IMR-90 (cell line): ENCODE results near the gene TMEM52.

Experiments
- BHLHE40 ChIP-seq: fragments of 150-350 bp; IDR thresholded peaks from 2 replicates; pipeline ENCODE4 v1.6.1; 2016; ENCODE audit warnings: mild to moderate bottlenecking, low read depth, low read length
- CHD1 ChIP-seq: IDR thresholded peaks from 2 replicates; pipeline ENCODE4 v1.6.1; 2012; ENCODE audit warnings: low read depth, low read length, improper control_type of control experiment
- MAFK ChIP-seq: IDR thresholded peaks from 2 replicates; pipeline ENCODE4 v1.6.1; 2012; ENCODE audit warnings: low read depth, low read length, improper control_type of control experiment
- NFE2L2 ChIP-seq: fragments of 150-350 bp; IDR thresholded peaks from 2 replicates; pipeline ENCODE4 v1.6.1; 2016; ENCODE audit warnings: low read depth, mild to moderate bottlenecking, low read length
- POLR2A ChIP-seq: IDR thresholded peaks from 2 replicates; pipeline ENCODE4 v1.6.1; 2012; ENCODE audit warnings: mild to moderate bottlenecking, low read depth, low read length
- RAD21 ChIP-seq: IDR thresholded peaks from 2 replicates; pipeline ENCODE4 v1.6.1; 2012; ENCODE audit warnings: low read length, improper control_type of control experiment
- RCOR1 ChIP-seq: IDR thresholded peaks from 2 replicates; pipeline ENCODE4 v1.6.1; 2012; ENCODE audit warnings: mild to moderate bottlenecking, low read length, improper control_type of control experiment; ENCODE audit not compliant: insufficient replicate concordance
- RFX5 ChIP-seq: IDR thresholded peaks from 2 replicates; pipeline ENCODE4 v1.8.0; 2012; ENCODE audit warnings: low read depth, mild to moderate bottlenecking, low read length, moderate library complexity
- TF ChIP-seq, protein P1 (sequence below): conservative IDR thresholded peaks from 2 replicates; pipeline ENCODE4 v1.5.1; 2012; ENCODE audit warnings: mild to moderate bottlenecking, low read depth, low read length, improper control_type of control experiment

DNA sequence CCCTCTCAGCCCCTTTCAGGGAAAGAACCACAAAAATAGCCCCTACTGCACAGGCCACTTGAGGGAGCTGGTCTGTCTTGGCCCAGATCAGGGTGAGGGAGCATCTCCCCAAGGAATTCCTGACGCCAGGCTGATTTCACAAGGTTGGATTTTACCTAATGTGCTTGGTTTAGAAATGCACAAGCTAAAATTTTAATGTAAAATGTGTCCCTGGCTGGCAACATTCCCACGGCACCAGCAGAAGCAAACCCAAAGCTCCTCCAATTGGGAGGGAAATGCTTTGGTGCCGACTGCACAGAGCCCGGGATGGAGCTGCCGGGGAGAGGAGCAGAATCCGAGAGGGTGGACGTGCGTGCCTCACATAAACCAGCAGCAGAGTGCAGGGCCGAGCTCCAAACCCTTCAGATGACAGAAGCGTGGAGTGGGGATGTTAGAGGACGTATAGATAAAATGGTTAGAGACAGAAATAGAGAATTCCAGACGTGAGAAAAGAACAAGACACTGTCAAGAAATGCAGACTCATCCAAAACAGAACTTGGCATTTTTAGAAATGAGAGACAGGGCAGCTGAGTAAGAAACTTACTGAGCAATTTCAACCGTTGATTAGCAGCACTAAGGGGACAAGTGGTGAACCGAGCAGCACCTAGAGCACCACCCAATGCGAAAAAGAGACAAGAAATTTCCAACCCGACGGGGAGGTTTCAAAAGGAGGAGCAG, 41.6 kb upstream of the TMEM52 start:
- TF ChIP-seq, protein P1, sequence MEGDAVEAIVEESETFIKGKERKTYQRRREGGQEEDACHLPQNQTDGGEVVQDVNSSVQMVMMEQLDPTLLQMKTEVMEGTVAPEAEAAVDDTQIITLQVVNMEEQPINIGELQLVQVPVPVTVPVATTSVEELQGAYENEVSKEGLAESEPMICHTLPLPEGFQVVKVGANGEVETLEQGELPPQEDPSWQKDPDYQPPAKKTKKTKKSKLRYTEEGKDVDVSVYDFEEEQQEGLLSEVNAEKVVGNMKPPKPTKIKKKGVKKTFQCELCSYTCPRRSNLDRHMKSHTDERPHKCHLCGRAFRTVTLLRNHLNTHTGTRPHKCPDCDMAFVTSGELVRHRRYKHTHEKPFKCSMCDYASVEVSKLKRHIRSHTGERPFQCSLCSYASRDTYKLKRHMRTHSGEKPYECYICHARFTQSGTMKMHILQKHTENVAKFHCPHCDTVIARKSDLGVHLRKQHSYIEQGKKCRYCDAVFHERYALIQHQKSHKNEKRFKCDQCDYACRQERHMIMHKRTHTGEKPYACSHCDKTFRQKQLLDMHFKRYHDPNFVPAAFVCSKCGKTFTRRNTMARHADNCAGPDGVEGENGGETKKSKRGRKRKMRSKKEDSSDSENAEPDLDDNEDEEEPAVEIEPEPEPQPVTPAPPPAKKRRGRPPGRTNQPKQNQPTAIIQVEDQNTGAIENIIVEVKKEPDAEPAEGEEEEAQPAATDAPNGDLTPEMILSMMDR = no peak
- TF ChIP-seq CHD1 = no peak
- TF ChIP-seq RAD21 = no peak
- TF ChIP-seq RFX5 = no peak
- no peak for TF ChIP-seq POLR2A
- no peak for TF ChIP-seq RCOR1
- no peak for TF ChIP-seq MAFK
- no peak for TF ChIP-seq BHLHE40
- no peak for TF ChIP-seq NFE2L2
